Putamen (tissue), 1 donor: ENCODE results near the gene TBC1D26.
"Not testable (repeated sequence)": the region's sequence is repeated elsewhere in the genome, so short reads cannot be mapped to it uniquely, and the experiment has no call there.

Source experiments
- DNase-seq: peaks from one replicate; pipeline ENCODE4 v3.0.0-alpha.2; 2016; ENCODE audit warnings: low spot score

Gene TBC1D26

GRCh38 chr17:15731900-15732299, at the start of gene TBC1D26:
TSS of gene TBC1D26 (plus strand) at chr17:15732283. CDS start at chr17:15735349, 3,066 bp downstream.
- DNase-seq, result not testable (repeated sequence)

- not testable (repeated sequence) for DNase-seq
Observed at GRCh38 chr17:15683135-15683534, 48.9 kb upstream of the TBC1D26 start.

GRCh38 chr17:15683824-15684478, 48.1 kb upstream of the TBC1D26 start, which contains the start of gene TRIM16:
TSS of gene TRIM16 (minus strand) at chr17:15684311. CDS start at chr17:15651609, 32,702 bp downstream.
- peak; percentile 69 for DNase-seq

- not testable (repeated sequence) for DNase-seq
Observed at GRCh38 chr17:15687494-15687893, 44.6 kb upstream of the TBC1D26 start.

- not testable (repeated sequence) for DNase-seq
Observed at GRCh38 chr17:15698967-15699366, 33.1 kb upstream of the TBC1D26 start.

GRCh38 chr17:15699413-15699924, 32.6 kb upstream of the TBC1D26 start, which contains the start of gene ZNF286A:
TSS of gene ZNF286A (plus strand) at chr17:15699752. CDS start at chr17:15700330, 578 bp downstream.
- peak; percentile 99 for DNase-seq

- not testable (repeated sequence) for DNase-seq
Observed at GRCh38 chr17:15699937-15700336, 32.1 kb upstream of the TBC1D26 start.

GRCh38 chr17:15704239-15704638, 27.8 kb upstream of the TBC1D26 start:
- not testable (repeated sequence) for DNase-seq

- DNase-seq, result not testable (repeated sequence)
Observed at GRCh38 chr17:15704813-15705212, 27.3 kb upstream of the TBC1D26 start.

GRCh38 chr17:15708879-15709278, 23.2 kb upstream of the TBC1D26 start:
- DNase-seq, result not testable (repeated sequence)

- DNase-seq, result not testable (repeated sequence)
Observed at GRCh38 chr17:15716601-15717563, 15.2 kb upstream of the TBC1D26 start.

- not testable (repeated sequence) for DNase-seq
Observed at GRCh38 chr17:15730535-15730934, 1.5 kb upstream of the TBC1D26 start.

GRCh38 chr17:15733174-15733789, 1.2 kb downstream of the TBC1D26 start:
- not testable (repeated sequence) for DNase-seq

GRCh38 chr17:15736578-15736977, 4.5 kb downstream of the TBC1D26 start:
- not testable (repeated sequence) for DNase-seq

- no peak for DNase-seq
Observed at GRCh38 chr17:15738066-15738465, 6.0 kb downstream of the TBC1D26 start.

- DNase-seq, result not testable (repeated sequence)
Observed at GRCh38 chr17:15739259-15739658, 7.2 kb downstream of the TBC1D26 start.

- DNase-seq, result not testable (repeated sequence)
Observed at GRCh38 chr17:15740041-15740440, 8.0 kb downstream of the TBC1D26 start.

- DNase-seq, result no peak
Observed at GRCh38 chr17:15740570-15741120, 8.6 kb downstream of the TBC1D26 start.

GRCh38 chr17:15741624-15742023, 9.5 kb downstream of the TBC1D26 start:
- no peak for DNase-seq

- no peak for DNase-seq
Observed at GRCh38 chr17:15742051-15742795, 10.1 kb downstream of the TBC1D26 start.

GRCh38 chr17:15742921-15743320, 10.8 kb downstream of the TBC1D26 start:
- no peak for DNase-seq
